ENCODE results near the gene MBL2.

The MBL2 gene

DNA sequence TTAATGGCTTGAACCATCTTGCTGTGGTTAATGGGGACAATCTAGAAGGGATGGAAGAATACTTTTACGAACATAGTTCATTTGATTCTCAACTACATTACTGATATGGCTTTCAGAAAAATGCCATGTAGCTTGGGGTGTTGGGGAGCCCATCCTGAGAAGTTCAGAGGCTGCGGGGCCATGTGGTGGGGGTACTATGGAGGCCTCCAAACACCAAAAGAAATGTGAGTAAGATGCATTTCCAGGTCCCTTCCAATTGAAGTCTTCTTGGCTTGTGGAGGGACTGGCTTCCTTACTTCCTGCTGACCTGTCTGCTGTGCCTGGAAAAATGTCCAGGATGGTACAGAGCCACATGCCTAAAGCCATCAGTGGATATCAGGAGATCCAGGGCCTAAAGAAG, 1.6 kb upstream of the MBL2 start:
- in situ Hi-C loops (cut with MboI; ENCODE audit: low sequenced_read_pairs): no loop called here

DNA sequence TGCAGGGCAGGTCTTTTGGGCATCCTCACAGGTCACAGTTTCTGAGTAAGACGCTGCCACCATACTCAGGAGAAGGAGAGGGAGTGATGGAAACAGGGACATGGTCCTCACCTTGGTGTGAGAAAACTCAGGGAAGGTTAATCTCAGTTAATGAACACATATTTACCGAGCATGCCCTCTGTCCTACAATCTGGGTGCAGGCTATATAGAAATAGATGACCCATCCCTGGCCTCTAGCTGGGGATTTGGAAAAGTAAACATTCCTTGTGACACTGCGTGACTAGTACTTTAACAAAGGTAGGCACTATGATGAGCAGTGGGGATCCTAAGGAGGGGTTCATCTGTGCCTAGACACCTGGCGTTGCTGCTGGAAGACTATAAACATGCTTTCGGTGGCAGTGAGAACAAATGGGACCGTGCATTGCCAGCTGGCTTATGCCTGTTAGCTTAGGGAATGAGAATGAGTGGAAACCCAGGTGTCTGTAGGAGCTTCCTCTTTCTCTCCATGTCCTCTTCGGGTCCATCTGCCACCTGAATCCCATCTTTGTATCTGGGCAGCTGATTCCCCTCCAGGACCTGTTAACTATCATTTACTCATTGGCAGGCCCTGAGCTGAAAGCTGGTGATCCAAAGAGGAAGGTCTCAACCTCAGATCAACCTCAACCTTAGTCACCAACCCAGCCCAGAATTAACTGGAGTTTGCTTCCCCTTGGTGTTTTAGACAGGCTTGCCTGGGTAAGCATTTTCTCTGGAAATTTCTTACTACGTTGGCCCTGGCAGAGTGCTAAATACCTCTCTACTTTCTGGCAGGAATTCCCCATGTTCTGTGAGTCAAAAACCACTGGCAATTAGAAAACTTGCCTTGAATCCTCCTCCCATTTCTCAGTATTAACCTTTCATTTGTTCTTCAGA, 794 bp downstream of the MBL2 start:
- in situ Hi-C loops (cut with MboI; ENCODE audit: low sequenced_read_pairs): no loop called here

DNA sequence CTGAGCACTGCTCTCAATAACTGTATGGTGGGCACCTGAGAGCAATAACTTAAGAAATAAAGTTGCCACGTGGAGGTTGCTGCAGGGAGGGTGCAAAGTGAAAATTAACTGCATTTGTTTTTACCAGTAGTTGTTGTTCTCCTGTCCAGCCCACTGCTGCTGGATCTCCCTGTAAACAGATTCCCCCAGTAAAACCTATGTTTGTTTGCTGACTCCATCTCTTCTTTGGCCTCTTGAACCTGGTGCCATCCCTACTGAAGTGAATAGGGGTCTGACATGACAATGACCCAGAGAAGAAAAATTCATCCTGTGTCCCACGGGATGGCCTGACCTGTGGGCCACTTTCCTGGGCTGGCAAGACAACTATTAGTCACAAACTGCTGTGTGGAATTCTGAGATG, 1.7 kb downstream of the MBL2 start:
- in situ Hi-C loops (cut with MboI; ENCODE audit: low sequenced_read_pairs): no loop called here

DNA sequence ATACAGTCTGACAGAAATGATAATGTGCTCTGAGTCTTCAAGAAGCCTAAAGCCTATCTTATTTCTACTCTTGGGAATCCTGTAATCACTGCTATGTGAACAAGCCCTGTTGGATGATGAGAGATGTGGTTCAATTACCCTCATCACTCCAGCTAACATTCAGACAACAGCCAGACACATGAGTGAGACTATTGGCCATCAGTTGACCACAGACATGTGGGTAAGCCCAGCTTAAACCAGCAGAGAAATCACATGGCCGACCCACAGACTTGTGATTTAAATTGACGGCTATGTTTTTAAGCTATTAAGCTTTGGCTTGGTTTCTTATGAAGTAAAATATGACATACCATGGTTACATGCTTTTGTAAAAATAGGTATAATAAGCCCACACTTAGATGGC, 2.6 kb downstream of the MBL2 start:
- in situ Hi-C loops (cut with MboI; ENCODE audit: low sequenced_read_pairs): no loop called here

DNA sequence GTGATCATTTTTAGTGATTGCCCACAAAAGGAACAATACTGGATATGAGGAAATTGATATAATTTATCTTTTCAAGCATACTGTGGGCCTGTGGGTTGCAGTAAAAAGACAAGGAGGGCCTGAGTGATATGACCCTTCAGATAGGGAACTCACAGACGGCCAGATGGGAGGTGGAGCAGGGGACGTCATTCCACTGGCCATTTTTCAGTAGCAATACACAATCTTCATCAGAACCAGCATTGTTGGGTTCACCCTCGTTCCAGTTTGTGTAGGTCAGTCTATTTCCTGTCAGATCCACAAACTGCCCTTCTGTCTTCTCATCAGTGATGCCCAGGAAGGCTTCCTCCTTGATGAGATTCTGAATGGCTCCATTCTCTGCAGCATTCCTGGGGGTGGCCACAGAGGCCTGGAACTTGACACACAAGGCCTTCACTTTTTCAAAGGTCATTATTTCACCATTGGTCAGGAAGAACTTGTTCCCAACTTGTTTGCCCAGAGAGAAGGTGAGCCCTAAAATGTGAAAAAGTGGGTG, 4.5 kb downstream of the MBL2 start:
- in situ Hi-C loops (cut with MboI; ENCODE audit: low sequenced_read_pairs): no loop called here

DNA sequence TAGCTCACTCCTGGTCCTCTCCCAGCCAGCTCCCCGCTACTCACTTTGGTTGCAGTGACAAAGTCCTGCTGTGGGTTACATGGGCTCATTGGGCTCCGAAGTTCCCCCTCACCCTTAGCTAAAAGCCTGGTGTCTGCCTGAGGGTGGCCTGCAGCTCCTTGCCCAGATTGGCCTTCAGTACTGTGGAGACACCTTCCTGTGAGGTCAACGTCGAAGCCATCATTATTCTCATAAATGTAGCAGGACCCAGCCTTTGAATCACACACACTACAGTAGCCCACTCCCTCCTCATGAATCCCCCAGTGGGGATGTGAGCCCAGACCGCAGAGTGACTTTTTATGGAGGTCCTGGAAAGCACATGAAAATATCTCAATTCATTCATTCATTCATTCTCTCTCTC, 10.5 kb downstream of the MBL2 start:
- in situ Hi-C loops (cut with MboI; ENCODE audit: low sequenced_read_pairs): no loop called here

GRCh38 chr10:52759154-52759553, 13.4 kb downstream of the MBL2 start:
- in situ Hi-C loops (cut with MboI; ENCODE audit: low sequenced_read_pairs): no loop called here

DNA sequence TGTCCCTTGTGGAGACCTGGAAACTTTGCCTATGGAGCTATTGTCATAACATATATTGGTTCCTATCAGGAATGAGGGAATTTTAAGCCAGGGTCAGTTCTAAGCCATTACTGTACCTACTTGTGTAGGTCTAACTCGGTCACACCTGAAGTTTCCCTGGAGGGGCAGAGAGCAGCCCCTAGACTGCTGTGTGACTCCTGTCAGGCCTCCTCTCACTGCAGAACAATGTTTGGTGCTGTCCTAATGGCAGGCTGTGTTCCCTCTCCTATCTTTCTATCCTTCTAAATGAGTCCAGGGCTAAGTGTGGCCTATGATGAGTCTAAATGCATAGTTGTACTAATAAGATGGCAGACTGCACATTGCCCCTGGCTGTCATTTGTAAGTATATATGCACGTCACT, 14.2 kb downstream of the MBL2 start:
- in situ Hi-C loops (cut with MboI; ENCODE audit: low sequenced_read_pairs): no loop called here

DNA sequence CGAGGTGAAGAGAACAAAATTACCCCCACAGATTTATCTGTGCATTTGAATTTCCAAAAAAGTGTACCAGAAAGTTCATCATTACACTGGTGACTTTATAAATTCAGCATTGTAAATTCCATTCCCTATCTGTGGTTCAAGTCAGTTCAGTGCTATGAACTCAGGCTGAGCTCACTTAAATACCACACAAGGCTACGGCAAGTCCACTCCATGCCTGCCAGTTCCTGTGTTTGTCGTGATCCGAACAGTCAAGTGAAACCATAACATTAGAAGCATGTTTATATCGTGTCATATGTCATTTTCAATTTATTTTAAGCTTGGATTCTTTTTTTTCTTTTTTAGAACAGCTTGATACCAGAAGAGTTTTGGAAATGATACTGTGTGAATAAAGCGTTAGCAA, 14.8 kb downstream of the MBL2 start:
- in situ Hi-C loops (cut with MboI; ENCODE audit: low sequenced_read_pairs): no loop called here

DNA sequence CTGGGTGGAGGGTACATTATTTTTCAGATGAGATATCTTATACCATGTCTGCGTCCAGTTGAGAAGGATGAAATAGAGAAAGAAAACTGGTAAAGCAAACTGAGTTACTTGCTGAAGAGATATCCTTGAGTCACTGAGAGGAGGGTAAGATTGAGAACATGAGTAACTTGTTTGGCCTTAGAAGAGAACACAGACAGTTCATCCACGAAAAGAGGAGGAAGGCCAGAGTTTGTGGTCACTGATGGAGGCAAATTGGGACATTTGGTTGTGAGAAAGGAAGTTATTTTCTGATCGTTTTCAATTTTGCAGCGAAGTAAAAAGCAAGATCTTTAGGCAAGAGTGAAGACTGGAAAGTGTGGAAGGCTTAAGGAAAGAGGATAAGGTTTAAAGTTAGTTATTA, 15.6 kb downstream of the MBL2 start:
- in situ Hi-C loops (cut with MboI; ENCODE audit: low sequenced_read_pairs): no loop called here

DNA sequence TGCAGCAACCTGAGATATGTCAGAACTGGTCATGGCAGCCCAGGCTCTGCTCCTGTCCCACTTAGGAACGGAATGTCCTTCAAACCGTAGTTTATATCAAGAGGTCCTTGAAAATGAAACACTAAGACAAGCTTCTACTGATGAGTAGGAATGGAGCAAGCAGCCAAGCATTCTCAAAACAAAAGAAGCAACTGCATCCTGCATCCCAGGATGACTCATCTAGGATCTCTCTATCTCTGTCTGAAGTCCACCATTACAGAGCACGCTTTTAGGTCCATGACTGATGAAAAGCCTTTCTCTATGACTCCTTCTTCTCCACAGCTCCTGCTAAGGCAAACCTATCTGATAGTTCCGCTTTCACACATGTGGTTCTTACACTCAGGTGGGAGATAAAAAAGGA, 16.3 kb downstream of the MBL2 start:
- in situ Hi-C loops (cut with MboI; ENCODE audit: low sequenced_read_pairs): no loop called here

DNA sequence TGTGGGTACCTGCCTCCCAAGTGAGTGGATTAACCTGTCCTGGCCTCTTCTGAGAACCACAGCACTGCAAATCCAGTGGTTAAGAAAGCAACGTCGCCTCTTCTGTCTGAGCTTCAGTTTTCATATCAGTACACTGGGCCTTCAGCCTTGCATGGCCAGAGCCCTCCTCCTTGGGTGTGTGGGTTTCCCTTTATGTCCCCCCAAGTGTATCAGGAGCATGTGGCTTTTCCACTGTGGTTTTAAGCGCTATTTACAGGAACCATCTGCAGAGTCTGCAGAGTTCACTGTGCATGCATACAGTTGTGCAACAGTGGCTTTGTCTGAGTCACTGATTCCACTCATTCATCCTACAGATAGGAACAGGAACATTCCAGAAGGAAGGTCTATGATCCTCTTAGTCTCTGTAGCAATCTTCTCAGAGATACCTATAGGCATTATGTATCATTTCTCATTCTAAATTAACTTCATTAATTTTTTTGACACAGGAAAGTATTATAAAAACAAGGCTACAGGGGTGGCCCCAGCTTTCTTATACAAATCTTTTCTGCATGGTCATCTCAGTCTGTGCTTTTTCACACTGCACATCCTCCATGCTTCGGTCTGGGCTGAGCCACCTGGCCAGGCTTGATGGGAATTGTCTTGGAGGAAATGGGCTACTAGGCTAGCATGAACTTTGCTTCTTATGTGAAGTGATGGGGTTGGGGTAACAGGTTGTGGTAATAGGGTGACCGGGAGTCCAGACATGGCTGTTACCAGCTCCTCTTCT, 17.1 kb downstream of the MBL2 start:
- in situ Hi-C loops (cut with MboI; ENCODE audit: low sequenced_read_pairs): no loop called here

DNA sequence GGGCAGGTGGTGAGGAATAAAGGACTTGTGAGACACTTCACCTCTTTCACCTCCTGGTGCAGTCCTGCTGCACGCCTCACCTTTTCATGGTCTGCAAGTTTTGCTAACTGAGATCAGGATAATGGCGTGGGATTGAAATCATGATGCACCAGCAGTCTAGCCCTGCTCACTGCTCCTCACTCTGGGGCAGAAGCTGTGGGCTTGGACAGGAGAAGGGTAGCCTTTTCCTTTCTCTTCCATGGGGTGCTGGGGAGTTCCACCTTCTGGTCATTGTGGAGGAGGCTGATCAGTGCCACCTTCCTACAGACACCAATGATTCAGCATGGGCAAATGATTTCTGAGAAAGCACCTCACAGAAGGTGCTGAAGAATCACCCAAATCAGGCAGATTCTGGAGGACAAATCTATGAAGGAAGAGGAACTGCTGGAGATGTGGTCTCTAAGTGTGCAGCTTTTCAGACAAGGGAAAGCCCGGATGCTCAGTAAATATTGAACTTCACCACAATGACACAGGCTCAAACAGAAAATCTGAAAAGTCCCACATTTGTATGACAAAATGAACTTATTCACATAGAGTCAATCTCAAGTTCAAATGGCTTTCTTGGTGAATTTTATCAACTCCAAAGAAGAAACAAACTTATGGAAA, 19.7 kb downstream of the MBL2 start:
- in situ Hi-C loops (cut with MboI; ENCODE audit: low sequenced_read_pairs): no loop called here

GRCh38 chr10:52752261-52752660, 20.3 kb downstream of the MBL2 start:
- in situ Hi-C loops (cut with MboI; ENCODE audit: low sequenced_read_pairs): no loop called here

DNA sequence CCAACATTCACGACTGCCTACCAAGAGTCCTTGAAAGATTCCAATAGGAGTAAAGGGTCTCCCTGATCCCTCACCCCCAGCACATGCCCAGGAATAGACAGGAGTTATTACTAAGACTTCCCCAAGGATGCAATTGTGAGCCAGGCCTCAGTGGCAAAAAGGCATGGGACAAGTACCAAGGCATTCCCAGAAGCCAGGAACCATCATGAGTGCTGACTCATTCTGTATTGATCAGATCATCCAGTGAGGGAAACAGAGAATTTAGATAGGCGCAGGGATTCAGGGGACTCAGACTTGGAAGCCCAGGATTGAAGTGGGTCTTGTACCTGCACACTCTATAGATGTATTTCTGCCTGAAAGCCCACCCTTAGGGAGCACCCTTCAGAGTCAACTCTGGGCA, 21.2 kb downstream of the MBL2 start:
- in situ Hi-C loops (cut with MboI; ENCODE audit: low sequenced_read_pairs): no loop called here

DNA sequence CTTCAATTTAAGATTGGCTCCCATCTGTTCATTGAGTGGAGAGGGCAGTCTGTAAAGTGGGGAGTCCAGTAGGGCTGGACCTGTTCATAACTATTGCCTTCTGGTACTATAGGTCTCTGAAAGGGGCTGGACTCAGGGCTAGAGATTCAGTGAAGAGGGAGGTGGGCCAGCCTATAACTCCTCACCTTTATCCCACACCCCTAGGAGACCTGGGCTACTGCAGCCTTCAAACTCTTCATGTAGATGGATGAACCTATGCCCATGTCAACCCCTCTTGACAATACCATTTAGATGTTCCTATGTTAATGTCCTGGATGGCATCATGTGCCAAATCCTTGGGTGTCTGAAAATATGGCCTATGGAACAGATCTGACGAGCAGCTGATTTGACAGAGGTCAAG, 22.0 kb downstream of the MBL2 start:
- in situ Hi-C loops (cut with MboI; ENCODE audit: low sequenced_read_pairs): no loop called here

DNA sequence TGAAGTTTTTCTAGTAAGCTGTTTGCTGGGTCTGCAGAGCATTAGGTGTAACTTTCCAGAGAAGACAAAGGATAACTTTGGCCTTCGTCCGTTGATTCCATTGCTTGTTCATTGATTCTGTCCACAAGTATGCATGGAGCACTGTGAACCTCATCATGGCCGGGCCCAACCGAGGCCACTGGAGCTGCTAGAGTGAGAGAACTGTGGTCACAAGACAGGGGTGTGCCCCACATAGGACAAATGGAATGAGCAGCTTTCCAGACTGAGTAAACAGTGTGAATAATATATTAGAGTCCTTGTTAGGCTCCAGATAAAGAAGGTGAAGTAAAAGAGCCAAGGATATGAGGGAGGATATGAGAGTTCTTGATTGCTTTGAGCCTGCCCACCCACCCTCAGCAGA, 24.9 kb downstream of the MBL2 start:
- in situ Hi-C loops (cut with MboI; ENCODE audit: low sequenced_read_pairs): no loop called here

GRCh38 chr10:52746169-52746568, 26.4 kb downstream of the MBL2 start:
- in situ Hi-C loops (cut with MboI; ENCODE audit: low sequenced_read_pairs): no loop called here

- in situ Hi-C loops (cut with MboI; ENCODE audit: low sequenced_read_pairs): no loop called here
Measured at GRCh38 chr10:52744057-52744805, 28.4 kb downstream of the MBL2 start.

DNA sequence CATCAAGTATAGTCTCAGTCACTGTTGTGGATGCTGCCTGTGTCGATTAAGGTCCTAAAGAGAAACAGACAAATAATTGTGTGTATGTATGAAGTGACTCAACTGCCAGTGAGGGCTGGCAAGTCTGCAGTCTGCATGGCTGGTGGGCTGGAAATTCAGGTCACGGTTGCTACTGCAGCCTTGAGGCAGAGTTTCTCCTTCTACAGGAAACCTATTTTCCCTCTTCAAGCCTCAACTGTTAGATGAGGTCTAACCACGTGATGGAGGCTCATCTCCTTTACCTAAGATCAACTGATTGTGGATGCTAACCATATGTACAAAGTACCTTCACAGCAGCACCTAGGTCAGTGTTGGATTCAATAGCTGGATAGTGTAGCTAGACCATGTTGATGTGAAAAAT, 29.9 kb downstream of the MBL2 start:
- in situ Hi-C loops (cut with MboI; ENCODE audit: low sequenced_read_pairs): no loop called here

- in situ Hi-C loops (cut with MboI; ENCODE audit: low sequenced_read_pairs): no loop called here
Measured at GRCh38 chr10:52741851-52742250, 30.7 kb downstream of the MBL2 start.
